HG03565 (cell line): ENCODE data around the gene MAST4.

Source experiments
- ATAC-seq: cut with Tn5 transposase; IDR thresholded peaks from one replicate; pipeline ENCODE4 v1.9.1; 2021; ENCODE audit warnings: mild to moderate bottlenecking, moderate library complexity; ENCODE audit not compliant: unreplicated experiment

Gene MAST4

GRCh38 chr5:66867618-66868322 lies 271.6 kb downstream of the MAST4 start:
- no peak for ATAC-seq

GRCh38 chr5:66869347-66869746 lies 273.2 kb downstream of the MAST4 start:
- no peak for ATAC-seq

DNA sequence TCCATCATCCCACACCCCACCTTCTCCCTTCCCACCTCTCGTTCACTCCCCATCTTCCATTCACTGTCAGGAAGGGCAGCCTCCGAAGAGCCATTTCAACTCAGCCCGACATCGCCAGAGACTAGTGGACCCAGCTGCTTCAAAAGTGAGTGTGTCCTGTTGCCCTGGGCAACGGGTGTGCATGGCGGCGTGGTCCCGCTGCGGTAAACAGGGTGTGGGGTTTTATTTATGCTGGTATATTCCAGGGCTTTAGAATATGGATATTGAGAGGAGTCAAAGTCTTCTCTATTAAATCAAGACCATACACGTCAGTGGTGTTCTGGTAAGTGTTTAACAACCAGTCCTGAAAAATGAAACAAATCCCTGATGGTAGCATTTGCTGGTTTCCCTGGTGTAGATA lies 274.5 kb downstream of the MAST4 start:
- no peak for ATAC-seq

DNA sequence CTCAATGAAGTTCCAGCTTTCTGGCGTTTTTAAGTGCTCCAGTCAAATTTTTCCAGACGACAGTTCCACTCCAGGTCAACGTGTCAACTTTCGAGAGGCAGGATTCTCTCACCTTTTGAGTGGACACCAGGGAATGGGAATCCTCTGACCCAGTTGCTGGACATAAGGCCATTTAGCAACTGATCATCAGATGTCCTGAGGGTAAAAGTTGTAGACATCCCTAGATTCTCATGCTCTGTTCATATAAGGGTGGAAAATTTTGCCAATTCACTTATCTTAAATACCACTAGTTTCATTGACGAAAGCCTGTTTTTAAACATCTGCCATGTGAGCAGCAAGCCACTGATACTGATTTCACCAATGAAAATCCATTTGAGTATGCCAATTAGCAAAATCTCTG lies 275.5 kb downstream of the MAST4 start:
- no peak for ATAC-seq

DNA sequence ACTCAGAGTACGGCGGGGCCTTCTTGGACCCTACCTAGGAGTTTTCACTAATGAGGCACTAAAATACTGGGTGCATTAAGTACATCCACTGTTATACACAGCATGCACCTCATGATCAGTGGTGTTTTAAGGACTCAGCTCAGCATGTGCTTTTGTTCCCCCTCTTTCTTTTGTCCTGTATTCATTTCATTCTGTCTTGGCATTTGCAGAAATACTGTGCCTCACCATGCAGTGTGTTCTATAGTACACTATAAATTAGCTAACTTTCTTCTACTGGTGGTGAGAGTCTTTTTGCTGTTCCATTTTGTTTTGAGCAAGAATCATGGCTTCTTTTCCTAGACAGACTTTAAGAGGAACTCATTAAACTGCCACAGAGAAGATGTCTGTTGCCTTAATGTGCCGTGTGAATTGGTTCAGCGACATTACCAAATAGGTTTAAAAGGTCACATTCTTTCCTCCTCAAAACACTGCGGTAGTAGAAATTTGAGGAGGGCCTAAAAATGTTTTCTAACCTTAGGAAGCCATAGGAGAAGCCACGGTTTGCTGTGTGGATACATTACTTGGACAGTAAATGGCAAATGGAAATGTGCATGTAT lies 276.6 kb downstream of the MAST4 start:
- ATAC-seq = no peak

DNA sequence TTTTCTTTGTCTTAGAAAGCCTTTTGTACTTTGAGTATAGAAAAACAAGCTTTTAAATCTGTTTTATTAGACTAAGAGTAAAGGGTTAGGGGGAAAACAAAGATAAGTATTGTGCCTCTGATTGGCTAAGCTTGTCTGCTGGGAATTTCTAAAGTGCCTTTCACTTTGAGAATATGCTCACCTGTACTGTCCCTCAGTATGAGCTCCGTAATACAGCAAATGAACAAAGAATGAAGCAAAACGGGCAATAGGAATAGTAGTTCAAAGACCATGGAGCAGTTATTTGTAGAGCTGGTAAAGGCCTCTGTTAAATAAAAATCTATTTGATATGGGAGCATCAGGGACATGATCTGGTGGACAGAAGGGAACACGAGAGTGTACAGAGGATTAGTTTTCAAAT lies 277.8 kb downstream of the MAST4 start:
- ATAC-seq = no peak

- ATAC-seq = no peak
These were observed 279.1 kb downstream of the MAST4 start for GRCh38 chr5:66875315-66875714.

- ATAC-seq = no peak
These were observed 280.1 kb downstream of the MAST4 start for GRCh38 chr5:66876266-66876807.

GRCh38 chr5:66877843-66878242 lies 281.6 kb downstream of the MAST4 start:
- ATAC-seq = no peak

DNA sequence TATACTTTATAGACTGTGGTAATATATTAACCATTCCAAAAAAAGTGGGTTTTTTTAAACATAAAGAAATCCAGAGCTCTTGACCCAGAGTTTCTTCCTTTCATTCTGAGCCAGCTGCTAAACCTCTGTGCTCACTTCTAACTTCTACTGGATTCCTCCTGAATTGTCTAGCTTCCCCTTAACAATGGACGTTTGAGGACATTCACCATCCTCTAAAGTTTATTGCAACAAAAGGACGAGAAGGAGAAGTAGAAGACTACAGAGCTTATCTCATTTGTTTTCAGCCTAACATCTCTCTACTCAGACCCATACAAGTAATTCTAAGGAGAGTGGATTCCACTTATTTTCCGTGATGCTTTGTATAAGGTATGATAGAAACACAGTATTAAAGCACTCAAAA lies 284.2 kb downstream of the MAST4 start:
- no peak for ATAC-seq

DNA sequence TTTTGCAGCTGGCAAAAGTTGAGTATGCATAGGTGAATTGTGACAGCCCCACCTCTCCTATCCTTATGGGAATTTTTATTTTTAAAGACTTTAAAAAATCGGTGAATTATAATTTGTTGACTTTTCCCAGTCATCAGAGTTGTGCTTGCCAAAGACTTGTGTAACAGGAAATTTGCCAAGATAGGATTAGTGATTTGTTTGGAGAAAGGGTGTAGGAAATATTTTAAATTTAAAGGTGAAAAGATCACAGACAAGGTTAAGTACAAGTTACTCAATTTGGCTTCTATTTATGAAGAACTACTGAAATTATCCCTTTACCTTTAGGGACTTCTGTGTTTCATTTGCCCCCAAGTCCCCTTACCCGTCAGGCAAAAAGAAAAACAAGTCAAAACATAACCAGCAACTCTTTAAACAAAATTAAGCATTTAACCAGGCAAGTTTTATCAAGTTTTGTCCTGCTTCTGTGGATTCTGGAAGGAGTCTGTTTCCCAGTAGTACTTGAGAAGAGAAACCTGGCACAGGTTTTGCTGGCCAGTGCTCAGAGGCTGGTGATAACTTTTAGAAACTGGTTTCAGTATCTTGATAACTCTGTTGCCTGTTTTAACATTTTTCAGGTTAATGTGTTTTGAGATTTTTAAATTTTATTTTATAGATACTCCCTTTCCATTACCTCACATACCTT lies 285.4 kb downstream of the MAST4 start:
- ATAC-seq = no peak

DNA sequence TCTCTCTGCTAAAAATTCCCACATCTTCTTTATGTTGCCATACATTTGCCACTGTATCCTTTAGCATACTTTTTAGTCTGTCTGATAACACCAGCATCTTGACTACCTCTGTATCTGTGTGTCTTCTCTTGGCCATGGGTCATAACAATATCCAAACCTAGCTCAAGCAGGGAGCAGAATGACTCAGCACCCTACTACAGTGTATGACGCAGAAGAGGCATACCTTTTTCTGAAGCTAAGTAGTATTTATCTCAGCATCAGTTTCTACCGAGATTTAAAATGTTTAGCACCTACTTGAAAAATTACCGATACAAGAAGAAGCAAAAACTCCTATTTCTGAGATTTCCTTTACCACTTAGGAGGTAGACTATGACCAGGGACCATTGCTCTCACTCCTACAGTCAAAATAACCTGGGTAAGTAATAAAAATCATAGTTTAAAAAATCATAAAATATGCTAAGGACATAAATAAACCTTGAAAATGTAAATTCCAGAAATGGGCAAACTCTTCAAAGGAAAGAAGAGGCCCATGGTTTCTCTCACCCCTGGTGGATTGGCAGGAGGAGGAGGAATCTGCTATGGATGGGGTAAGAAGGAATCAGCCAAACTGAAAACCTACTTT lies 286.5 kb downstream of the MAST4 start:
- ATAC-seq = peak; percentile 78

- no peak for ATAC-seq
These were observed 288.5 kb downstream of the MAST4 start for GRCh38 chr5:66884564-66885243.

DNA sequence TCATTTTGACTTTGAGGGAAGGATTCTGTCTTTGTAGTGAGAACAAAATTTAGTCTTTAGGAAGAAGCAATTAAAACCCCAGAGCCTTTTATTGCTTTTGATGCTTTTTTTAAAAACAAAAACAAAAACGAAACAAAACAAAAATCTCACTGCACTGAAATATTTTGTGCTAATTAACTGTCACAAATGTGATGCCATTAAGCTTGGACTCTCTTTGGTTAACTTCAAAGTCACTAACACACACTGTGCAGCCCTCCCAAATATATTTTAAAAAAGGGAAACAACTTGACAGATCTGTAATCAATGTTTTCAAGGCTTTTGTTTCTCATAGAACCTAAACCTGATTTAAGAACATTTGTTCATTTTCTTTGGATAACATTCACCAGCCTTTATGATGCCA lies 290.7 kb downstream of the MAST4 start:
- no peak for ATAC-seq

- ATAC-seq = no peak
These were observed 292.4 kb downstream of the MAST4 start for GRCh38 chr5:66888613-66889012.

DNA sequence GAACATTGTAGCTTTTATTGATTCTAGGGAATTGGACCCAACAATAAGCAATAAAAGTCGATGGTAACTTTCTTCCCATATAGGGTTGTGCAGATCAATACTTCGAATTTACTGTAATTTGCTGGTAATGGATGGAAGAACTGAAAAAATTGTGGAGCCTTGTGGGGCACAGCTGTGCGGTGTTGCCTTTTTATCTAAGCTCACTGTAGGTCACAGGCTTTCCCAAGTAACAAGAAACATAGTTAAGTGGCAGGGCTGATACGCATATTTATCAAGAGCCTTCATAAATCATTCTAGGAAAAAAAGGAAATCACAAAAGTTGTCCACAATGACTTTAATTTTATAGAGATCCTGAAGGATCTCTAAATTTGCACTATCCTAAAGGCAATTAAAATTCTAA lies 292.9 kb downstream of the MAST4 start:
- ATAC-seq = no peak

DNA sequence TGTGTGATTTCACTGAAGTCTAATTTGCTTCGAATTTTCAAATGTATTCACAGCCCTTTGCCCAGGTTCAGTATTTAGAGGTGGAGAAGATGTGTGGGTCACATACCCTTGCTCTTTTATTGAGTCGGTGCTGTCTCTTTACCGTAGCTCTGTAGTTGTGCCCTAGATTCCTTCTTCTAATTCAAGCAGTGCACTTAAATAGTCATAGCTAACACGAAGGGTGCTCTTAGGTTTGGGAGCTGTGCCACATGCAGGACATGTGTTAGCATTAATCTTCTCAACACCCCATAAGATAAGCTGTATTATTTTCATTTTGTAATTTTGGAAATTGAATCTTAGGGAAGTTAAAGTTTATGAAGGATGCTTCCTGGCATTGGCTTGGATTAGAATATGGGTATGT lies 293.3 kb downstream of the MAST4 start:
- ATAC-seq = no peak

- no peak for ATAC-seq
These were observed 295.2 kb downstream of the MAST4 start for GRCh38 chr5:66891184-66891925.

DNA sequence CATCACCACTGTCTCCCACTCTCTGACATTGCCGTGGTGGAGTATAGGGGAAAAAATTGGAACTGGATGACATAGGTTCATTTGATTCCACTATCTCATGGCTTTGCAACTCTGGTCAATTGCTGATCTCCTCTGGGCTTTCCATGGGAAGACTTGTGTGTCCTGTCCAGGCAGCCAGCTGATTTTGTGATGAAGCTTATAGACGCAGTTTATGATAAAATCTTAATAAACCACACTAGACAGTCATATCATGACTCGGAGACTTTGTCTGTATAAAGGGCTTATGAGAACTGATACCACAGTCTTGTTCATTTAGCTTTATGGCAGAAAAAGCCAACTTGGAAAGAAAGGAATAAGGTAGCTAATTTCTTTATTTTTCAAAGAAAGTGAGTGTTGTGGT lies 296.5 kb downstream of the MAST4 start:
- no peak for ATAC-seq

DNA sequence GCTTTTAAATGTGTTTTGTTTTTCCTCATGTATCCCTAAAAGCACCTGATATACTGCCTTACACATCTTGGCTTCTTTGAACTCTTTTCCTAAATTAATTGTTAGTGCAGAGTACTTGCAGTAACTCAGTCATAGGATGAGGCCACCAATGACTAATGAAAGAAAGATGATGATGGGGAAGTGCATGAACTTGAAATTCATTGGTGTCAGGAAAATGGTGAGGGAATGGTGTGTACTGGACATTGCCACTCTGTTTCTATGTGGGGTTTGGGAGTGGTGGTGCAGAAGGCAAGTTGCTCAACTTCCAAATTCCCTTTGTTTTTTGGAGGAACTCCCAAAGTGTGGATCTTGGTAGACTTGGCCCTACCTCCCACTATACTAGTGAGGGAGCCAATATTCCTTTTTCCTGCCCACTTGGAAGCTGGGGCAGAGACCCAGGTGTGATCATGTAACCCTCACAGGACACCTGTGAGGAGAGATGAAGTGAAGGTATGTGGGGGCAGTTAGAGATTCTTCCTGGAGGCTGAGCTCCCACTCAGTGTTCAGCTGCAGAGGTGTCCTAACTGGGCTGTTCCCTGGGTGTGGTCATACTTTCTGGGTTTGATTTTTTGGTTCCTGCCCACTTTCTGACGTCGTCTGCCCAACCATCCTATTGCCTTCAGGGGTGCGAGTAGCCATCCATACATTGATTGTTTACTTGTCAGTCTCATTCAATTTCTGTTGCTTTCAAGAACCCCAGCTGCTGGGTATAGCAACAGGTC lies 298.5 kb downstream of the MAST4 start:
- ATAC-seq = no peak
